ENCODE data around the gene PTPN13.
"Not testable (repeated sequence)": the region's sequence is repeated elsewhere in the genome, so short reads cannot be mapped to it uniquely, and the experiment has no call there.

The PTPN13 gene

GRCh38 chr4:86641516-86642090 lies 47.5 kb downstream of the PTPN13 start:
- DNase-seq: no peak

DNA sequence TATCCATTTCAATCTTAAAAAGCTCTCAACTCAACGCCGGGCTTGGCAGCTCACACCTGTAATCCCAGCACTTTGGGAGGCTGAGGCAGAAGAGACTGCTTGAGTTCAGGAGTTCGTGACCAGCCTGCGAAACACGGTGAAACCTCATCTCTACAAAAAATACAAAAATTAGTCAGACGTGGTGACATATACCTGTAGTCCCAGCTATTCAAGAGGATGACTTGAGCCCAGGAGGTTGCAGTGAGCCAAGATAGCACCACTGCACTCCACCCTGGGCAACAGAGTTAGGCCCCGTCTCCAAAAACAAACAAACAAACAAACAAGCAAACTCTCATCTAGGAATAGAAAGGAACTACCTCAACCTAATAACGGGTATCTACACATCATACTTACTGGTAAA lies 50.8 kb downstream of the PTPN13 start:
- DNase-seq: no peak

DNA sequence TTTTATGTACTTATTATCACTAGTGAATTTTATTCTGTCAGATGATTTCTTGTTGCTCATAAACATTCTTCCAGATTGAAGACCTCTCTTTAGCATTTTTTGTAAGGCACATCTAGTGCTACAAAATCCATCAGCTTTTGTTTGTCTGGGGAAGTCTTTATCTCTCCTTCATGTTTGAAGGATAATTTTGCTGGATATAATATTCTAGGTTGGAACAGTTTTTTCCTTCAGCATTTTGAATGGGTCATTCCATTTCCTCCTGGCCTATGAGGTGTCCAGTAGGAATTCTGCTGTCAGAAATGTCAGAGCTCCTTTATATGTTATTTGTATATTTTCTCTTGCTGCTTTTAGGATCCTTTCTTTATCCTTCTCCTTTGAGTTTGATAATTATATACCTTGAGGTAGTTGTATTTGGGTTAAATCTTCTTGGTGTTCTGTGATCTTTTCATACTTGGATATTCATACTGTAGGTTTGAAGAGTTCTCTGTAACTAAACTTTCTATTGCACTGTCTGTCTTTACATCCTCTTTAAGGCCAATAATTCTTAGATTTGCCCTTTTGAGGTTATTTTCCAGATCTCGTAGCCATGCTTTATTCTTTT lies 58.3 kb downstream of the PTPN13 start:
- DNase-seq: no peak

- DNase-seq: no peak
These were observed 59.2 kb downstream of the PTPN13 start for GRCh38 chr4:86653237-86653865.

- not testable (repeated sequence) for DNase-seq
These were observed 62.7 kb downstream of the PTPN13 start for GRCh38 chr4:86656781-86657180.

- no peak for DNase-seq
These were observed 63.3 kb downstream of the PTPN13 start for GRCh38 chr4:86657382-86657781.

GRCh38 chr4:86657910-86658309 lies 63.8 kb downstream of the PTPN13 start:
- DNase-seq: no peak

GRCh38 chr4:86660401-86660800 lies 66.3 kb downstream of the PTPN13 start:
- no peak for DNase-seq

GRCh38 chr4:86661006-86661405 lies 66.9 kb downstream of the PTPN13 start:
- no peak for DNase-seq

DNA sequence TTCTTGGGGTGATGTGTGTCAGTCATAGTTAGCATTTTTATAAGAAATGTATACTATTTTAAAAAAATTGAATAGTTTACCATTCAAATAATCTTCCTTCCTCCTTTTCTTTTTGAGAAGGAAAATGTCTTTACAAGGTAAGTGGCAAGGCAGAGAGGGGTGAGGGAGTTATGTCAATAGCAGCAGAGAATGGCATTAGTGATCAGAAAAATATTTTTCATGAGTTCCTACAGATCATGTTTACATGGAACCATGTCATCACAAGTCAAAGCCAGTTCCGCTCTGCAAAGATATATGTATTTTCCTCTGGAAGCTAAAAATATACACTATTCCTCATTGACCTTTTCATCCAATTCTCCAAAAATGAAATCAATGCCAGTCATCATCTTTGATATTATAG lies 67.3 kb downstream of the PTPN13 start:
- no peak for DNase-seq

DNA sequence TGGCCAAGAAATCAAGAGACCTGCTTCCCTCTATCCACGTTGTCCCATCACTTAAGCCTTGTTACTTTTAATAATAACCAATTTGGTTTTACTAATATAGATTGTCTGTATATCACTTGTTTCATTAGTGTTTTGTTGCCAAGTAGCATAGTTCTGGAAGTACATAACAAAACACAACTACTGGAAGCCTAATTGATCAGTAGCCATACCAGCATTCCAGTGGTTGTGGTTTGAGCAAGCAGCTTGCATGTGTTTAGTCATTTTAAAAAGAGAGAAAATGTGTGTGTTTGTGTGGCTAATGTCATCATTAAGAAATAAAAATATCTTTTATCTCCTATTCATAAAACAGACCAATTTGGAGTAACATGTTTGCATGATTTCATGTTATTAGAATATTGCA lies 70.8 kb downstream of the PTPN13 start:
- no peak for DNase-seq

DNA sequence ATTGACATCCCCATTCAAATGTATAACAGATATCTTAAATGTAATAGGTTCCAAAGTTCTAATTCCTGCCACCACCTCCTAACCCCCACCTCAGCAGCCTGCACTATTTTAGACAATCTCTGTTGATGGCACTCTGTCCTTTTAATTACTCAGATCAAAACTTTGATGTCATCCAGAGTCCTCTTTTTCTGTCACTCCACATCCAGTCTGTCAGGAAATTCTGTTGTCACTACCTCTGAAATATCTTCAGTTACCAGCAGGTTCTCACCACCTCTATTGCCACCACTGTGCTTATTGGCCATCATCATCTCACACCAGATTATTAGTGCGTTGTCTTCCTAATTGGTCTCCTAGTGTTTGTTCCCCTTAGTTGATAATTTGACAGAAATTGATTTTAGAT lies 76.2 kb downstream of the PTPN13 start:
- DNase-seq: no peak

GRCh38 chr4:86670756-86671155 lies 76.6 kb downstream of the PTPN13 start:
- no peak for DNase-seq

GRCh38 chr4:86675548-86675947 lies 81.4 kb downstream of the PTPN13 start:
- DNase-seq: no peak

DNA sequence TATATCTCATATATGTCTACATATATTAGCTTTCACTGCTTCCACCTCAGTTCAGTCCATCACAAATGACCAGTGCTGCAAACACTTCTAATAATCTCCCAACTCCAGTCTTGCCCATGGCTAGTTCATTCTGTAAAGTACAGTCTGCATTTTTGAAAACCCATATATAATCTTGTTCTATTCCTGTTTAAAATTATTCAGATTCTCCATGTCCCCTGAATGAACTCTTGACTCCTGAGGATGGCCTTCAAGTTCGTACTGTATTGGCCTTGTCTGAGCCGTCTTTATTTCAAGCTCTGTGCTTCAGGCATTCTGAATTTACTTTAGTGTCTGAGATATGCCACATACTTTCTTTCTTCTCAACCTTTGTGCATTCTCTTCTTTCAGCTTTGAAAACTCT lies 84.7 kb downstream of the PTPN13 start:
- DNase-seq: no peak

DNA sequence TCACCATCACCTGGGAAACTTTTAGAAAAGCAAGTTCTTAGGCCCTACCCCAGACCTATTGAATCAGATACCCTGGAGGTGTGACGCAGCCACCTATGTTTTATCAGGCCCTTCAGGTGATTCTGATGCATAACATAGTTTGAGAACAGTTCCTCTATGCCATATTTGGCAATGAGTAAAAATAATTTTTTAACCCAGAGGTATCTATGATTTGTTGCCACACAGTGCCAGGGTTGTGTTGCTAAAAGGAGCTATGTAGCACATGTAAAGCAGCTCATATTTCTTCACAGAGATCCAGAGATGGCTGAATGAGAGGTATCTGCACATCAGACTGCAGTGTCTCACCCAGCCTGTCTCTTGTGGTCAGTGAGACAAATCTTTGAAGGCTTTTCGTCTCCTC lies 85.3 kb downstream of the PTPN13 start:
- DNase-seq: no peak

- DNase-seq: no peak
These were observed 89.1 kb downstream of the PTPN13 start for GRCh38 chr4:86683167-86683566.

DNA sequence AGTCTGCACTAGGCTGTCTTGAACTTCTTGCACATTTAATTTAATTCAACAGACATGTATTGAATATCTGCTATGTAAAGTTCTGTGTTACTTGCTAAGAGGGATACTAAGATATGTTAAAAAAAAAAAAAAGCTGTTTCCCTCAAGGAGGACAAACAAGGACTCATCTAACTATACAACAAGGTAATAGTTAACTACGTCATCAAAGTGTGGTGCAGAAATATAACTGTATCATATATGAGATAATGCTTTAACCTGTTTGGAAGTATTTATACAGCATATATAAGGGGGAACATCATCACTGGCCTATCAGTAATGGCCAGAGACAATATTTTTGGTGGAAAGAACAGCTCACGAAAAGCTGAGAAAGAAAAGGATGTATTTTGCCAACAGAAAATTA lies 89.9 kb downstream of the PTPN13 start:
- no peak for DNase-seq

- DNase-seq: no peak
These were observed 91.3 kb downstream of the PTPN13 start for GRCh38 chr4:86685401-86685800.

- no peak for DNase-seq
These were observed 92.6 kb downstream of the PTPN13 start for GRCh38 chr4:86686741-86687140.

GRCh38 chr4:86688026-86688425 lies 93.9 kb downstream of the PTPN13 start:
- DNase-seq: no peak

- DNase-seq: no peak
These were observed 110.5 kb downstream of the PTPN13 start for GRCh38 chr4:86704601-86705000.

- DNase-seq: no peak
These were observed 112.9 kb downstream of the PTPN13 start for GRCh38 chr4:86706923-86707597.

DNA sequence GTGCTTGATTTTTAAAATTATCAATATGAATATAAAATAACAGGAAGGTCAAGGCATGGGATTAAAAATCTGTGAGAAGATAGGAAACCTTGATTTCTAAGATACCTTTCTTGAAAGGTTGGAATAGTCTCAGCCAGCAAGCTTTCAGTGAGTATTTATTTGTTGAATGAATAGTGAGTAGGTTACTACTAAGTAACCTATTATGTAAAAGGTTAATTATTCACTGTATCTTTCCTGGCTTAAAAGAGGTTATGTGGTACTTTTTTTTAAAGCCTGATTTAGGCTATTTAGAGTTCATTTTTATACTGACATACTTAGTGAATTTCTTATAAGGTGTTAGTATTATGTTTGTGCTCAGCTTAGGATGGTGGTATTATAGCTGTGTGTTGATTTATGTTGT lies 123.5 kb downstream of the PTPN13 start:
- DNase-seq: no peak

Measured in NCI-H2227 treated with DMSO at 0.1 percent for 48 hours (cell line).